ENCODE data around the gene ABLIM3. TPM values are rescaled to one million over a fixed set of nuclear protein-coding genes. Genes with fewer than 3 reads are reported as not detected.

The ABLIM3 gene
- total RNA-seq (2013; cell fraction: nucleolus; rRNA removed): not detected in 2 replicates
- total RNA-seq (2014; rRNA removed): not detected in 2 replicates
- not detected in 2 replicates for total RNA-seq (2014; rRNA removed; fragmentation: Illumina TruSeq; extraction: Trizol)
- total RNA-seq (2021): 0.13 TPM in 1 of 2 replicates, not detected in the other
- polyA plus RNA-seq (2011; ENCODE audit: low read depth): not detected
- not detected in 2 replicates for polyA plus RNA-seq (2011; rRNA removed)
- polyA plus RNA-seq (2011; cell fraction: cytosol; rRNA removed): not detected in 2 replicates
- not detected in 2 replicates for polyA plus RNA-seq (2011; cell fraction: nucleus; rRNA removed)
- polyA plus RNA-seq (2012): not detected in 2 replicates
- polyA plus RNA-seq (2014; fragmentation: Illumina TruSeq; extraction: Trizol): not detected in 2 replicates
- polyA plus RNA-seq (2014; fragmentation: Nextera tagmentation; extraction: Ambion mirVana): not detected
- polyA plus RNA-seq (2014; rRNA removed): 0.03 TPM in 1 of 2 replicates, not detected in the other
- not detected for polyA plus RNA-seq (2016; fragmentation: Nextera tagmentation; extraction: Ambion mirVana)
- not detected in 2 replicates for polyA minus RNA-seq (2011; rRNA and poly(A)+ RNA removed)
- not detected in 2 replicates for polyA minus RNA-seq (2011; cell fraction: cytosol; rRNA and poly(A)+ RNA removed)
- polyA minus RNA-seq (2011; cell fraction: nucleus; rRNA and poly(A)+ RNA removed): not detected in 2 replicates
- Bru-seq, nascent RNA: percentile 3 among the genes with signal in this experiment
- BruChase-seq, experiment 1, labeled RNA remaining after a 6-hour chase: percentile 6 among the genes with signal in this experiment
- percentile 14 among the genes with signal in this experiment for BruChase-seq, experiment 2, labeled RNA remaining after a 2-hour chase
- long read RNA-seq, experiment 1: 0 reads
- long read RNA-seq, experiment 2: 0 reads

DNA sequence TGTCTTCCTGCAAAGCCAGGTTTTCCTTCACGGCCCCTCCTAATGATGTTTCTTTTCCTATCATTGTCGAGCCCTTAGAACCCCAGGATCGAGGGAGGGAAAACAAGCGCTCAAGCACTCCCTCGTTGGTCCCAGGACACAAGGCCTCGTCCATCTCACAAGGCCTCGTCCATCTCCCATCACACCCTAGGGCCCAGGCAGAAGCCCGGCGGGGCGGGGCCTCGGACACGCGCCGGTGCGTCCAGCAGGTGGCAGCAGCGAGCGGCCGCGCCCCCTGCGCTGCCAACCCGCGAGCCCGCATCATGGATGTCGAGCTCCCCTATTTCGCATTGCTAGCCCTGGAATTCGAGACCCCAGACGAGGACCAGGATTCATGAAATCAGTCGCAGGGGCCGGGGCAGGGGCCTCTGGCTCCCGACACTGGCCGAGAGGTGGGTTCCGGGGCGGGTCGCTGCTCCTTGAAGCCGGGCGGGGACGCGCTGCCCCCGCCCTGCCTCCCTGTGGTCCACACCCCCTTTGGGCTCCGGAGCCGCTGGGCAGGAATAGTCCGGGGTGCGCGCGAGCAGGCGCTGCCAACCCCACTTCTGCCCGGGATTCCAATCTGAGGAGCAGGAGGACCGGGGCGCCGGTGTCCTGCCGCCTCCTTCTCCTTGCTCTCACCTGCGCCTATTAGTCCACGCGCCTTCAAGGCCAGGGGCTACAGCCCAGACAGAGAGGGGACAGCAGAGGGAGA, at the start of gene ABLIM3:
Gene ABLIM3, plus strand, starts transcription at position 270 of the 733 bp plus-strand sequence. CDS start 603 bp downstream, outside the sequence.
- intact Hi-C loops (cut with micrococcal nuclease; ENCODE audit: unreplicated experiment) (loop anchor here (5.0 kb wide), 1 partner anchor 126 kb away; no protein-coding TSS in a partner anchor), in situ Hi-C loops (cut with MboI) (no loop called here)
- Histone ChIP-seq H4K20me1 (ENCODE audit: control insufficient read depth, insufficient read depth) (no peaks in the 10 kb centered on the region), H3K36me3 (ENCODE audit: control insufficient read depth in 2 of 2, insufficient read depth in 2 of 2, low read length in 1 of 2) (no peaks in the 10 kb centered on the region), H3K9me3 (replicated peaks; ENCODE audit: control insufficient read depth, insufficient read depth, low read length) (no peaks in the 10 kb centered on the region), H3K9ac (ENCODE audit: control insufficient read depth, insufficient read depth, low read length) (no peak within 1 kb of the TSS), H3K4me2 (ENCODE audit: control insufficient read depth, insufficient read depth) (peak within 1 kb of the TSS; percentile 87; the same call in 1 of the 2 replicates), H2AFZ (ENCODE audit: control insufficient read depth, low read depth, low read length) (peak within 1 kb of the TSS; percentile 41), H3K4me3 (peak within 1 kb of the TSS; percentile 57; the same call in 1 of the 2 replicates), H3K4me1 (ENCODE audit: control insufficient read depth, insufficient read depth, low read length) (0 out of 2 replicates have a peak, but pooled peaks cover 3% of the 10 kb centered on the region), H3K79me2 (ENCODE audit: control insufficient read depth, insufficient read depth, low read length) (no peaks in the 10 kb centered on the region), H3K27ac (ENCODE audit: control insufficient read depth, insufficient read depth) (no peak within 1 kb of the TSS), H3K27me3 (replicated peaks in 1 of 2; ENCODE audit: control insufficient read depth in 2 of 2, insufficient read depth in 2 of 2, low read length in 1 of 2) (peaks cover 2 to 5% of the 10 kb centered on the region in 2 experiments; a peak in 2 of 4 replicates)
- no peak for TF ChIP-seq RBBP5 (conservative IDR thresholded peaks at IDR 0.05)
- peak; percentile 61; the same call in 1 of the 2 replicates for TF ChIP-seq YY1 (IDR thresholded peaks at IDR 0.05; ENCODE audit: low read depth, low read length)
- TF ChIP-seq RCOR1 (conservative IDR thresholded peaks at IDR 0.05; ENCODE audit: low read depth, low read length): no peak
- TF ChIP-seq, protein P1, sequence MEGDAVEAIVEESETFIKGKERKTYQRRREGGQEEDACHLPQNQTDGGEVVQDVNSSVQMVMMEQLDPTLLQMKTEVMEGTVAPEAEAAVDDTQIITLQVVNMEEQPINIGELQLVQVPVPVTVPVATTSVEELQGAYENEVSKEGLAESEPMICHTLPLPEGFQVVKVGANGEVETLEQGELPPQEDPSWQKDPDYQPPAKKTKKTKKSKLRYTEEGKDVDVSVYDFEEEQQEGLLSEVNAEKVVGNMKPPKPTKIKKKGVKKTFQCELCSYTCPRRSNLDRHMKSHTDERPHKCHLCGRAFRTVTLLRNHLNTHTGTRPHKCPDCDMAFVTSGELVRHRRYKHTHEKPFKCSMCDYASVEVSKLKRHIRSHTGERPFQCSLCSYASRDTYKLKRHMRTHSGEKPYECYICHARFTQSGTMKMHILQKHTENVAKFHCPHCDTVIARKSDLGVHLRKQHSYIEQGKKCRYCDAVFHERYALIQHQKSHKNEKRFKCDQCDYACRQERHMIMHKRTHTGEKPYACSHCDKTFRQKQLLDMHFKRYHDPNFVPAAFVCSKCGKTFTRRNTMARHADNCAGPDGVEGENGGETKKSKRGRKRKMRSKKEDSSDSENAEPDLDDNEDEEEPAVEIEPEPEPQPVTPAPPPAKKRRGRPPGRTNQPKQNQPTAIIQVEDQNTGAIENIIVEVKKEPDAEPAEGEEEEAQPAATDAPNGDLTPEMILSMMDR (IDR thresholded peaks at IDR 0.05 in 2 of 3, conservative IDR thresholded peaks at IDR 0.05 in 1 of 3; ENCODE audit: control insufficient read depth in 2 of 3, extremely low read depth in 1 of 3, insufficient read depth in 1 of 3, low read depth in 3 of 3, low read length in 3 of 3): peak; percentile 66 to 77 (median 74)
- peak; percentile 100 for TF ChIP-seq PAX5 (IDR thresholded peaks at IDR 0.05; ENCODE audit: borderline replicate concordance, low read depth, low read length)
- TF ChIP-seq RAD21 (IDR thresholded peaks at IDR 0.05; ENCODE audit: insufficient read depth, low read depth, low read length): 0 out of 2 replicates have a peak, but pooled peaks have one; percentile 32
- TF ChIP-seq SMC3 (IDR thresholded peaks at IDR 0.05; ENCODE audit: borderline replicate concordance, low read length): peak; percentile 28; the same call in 1 of the 2 replicates
- FAIRE-seq: no peak
- no peak for DNase-seq (ENCODE audit: low read depth, low spot score)
- BruUV-seq (replicated peaks): no TSS peak
- ChIA-PET SMC1A (ENCODE audit: uncharacterized antibody, unreplicated experiment) (no interaction called here), RAD21 (ENCODE audit: unreplicated experiment) (no interaction called here), CTCF (interaction anchor here (0.6 to 1.8 kb wide), 6 partner anchors 16 to 799 kb away, joined by 3 to 6 read pairs (median 3); no protein-coding TSS in a partner anchor), POLR2A (no interaction called here)
- 9% methylated on average over 40 of the region's 54 CpGs for WGBS (ENCODE audit: insufficient coverage, insufficient replicate concordance, low lambda C conversion rate, missing lambda C conversion rate)
- peak; percentile 99 for ATAC-seq
